Lung (tissue), 12 donors: ENCODE results near the gene MCEMP1. TPM values are rescaled to one million over a fixed set of nuclear protein-coding genes. Genes with fewer than 3 reads are reported as not detected.
A peak's percentile ranks its signal among the peaks of the same experiment; 100 is the strongest.

ENCODE experiments used
- ATAC-seq: fragments of 200-7000 bp; cut with Tn5 transposase; one replicate; pipeline ENCODE4 v1.9.1; 2020; ENCODE audit warnings: moderate number of reproducible peaks; ENCODE audit not compliant: insufficient read depth, low FRiP score
- DNase-seq, 3 donors: peaks; one replicate each; pipeline ENCODE4 v3.0.0-alpha.2; 2013 to 2017
- H3K27ac ChIP-seq, 2 donors: one replicate each; pipeline ENCODE4 v1.5.1; 2013; ENCODE audit warnings: mild to moderate bottlenecking in 2 of 2, moderate library complexity in 2 of 2, control low read depth in 1 of 2, inconsistent platforms in 1 of 2, low read depth in 1 of 2, low read length in 1 of 2
- H3K27me3 ChIP-seq, 3 donors: one replicate each; pipeline ENCODE4 v1.5.1; 2013; ENCODE audit warnings: low read length in 2 of 3; ENCODE audit not compliant: control insufficient read depth in 3 of 3, insufficient read depth in 3 of 3
- H3K36me3 ChIP-seq, 4 donors: one replicate each; pipeline ENCODE4 v1.5.1; 2013; ENCODE audit warnings: low read length in 4 of 4, mild to moderate bottlenecking in 1 of 4, moderate library complexity in 1 of 4; ENCODE audit not compliant: control insufficient read depth in 4 of 4, insufficient read depth in 4 of 4
- H3K4me1 ChIP-seq, 5 donors: one replicate each; pipeline ENCODE4 v1.5.1; 2013; ENCODE audit warnings: low read length in 5 of 5, mild to moderate bottlenecking in 2 of 5, moderate library complexity in 1 of 5; ENCODE audit not compliant: control insufficient read depth in 5 of 5, insufficient read depth in 5 of 5
- H3K4me3 ChIP-seq: one replicate; pipeline ENCODE4 v1.5.1; 2013; ENCODE audit warnings: mild to moderate bottlenecking, control low read depth, moderate library complexity
- H3K9ac ChIP-seq, 2 donors: one replicate each; pipeline ENCODE4 v1.5.1; 2013; ENCODE audit warnings: low read length in 2 of 2, control low read depth in 1 of 2; ENCODE audit not compliant: insufficient read depth in 1 of 2
- H3K9me3 ChIP-seq, 4 donors: one replicate each; pipeline ENCODE4 v1.5.1; 2013; ENCODE audit warnings: low read length in 3 of 4, mild to moderate bottlenecking in 1 of 4, moderate library complexity in 1 of 4; ENCODE audit not compliant: control insufficient read depth in 4 of 4, insufficient read depth in 3 of 4
- WGBS, 2 donors: extraction: QIAGEN DNeasy Blood & Tissue Kit; methylation state at CpG; one replicate each; pipeline ENCODE4 v1.1.7; 2013; 5-methylcytosine and 5-hydroxymethylcytosine counted together
- polyA plus RNA-seq, 2 donors: library from polyadenylated mRNA; stranded (reverse); fragments of 200-250 nt; gene quantifications; one replicate each; pipeline ENCODE4 v1.2.1, GENCODE V29; 2013
- total RNA-seq, 2 donors: library from RNA; depleted of rRNA in 1 of 2; stranded (reverse); fragments of >200 nt in 1 of 2; gene quantifications; one replicate each; pipeline ENCODE4 v1.2.1, GENCODE V29; 2014 to 2021
- TF ChIP-seq, protein P1 (sequence below): IDR thresholded peaks from 2 replicates; pipeline ENCODE4 v1.5.1; 2012; ENCODE audit warnings: mild to moderate bottlenecking; ENCODE audit errors: control extremely low read depth, extremely low read depth
- donor health status: control.
- donor health status: control.
- donor health status: Bipolar disorder and iron deficiency.
- donor health status: healthy.
- donor health status: DM: yes; HTN: yes; CAD: no.

The MCEMP1 gene
- total and polyA plus RNA-seq, 4 donors = 2.5 to 298 (median 50.1) TPM

DNA sequence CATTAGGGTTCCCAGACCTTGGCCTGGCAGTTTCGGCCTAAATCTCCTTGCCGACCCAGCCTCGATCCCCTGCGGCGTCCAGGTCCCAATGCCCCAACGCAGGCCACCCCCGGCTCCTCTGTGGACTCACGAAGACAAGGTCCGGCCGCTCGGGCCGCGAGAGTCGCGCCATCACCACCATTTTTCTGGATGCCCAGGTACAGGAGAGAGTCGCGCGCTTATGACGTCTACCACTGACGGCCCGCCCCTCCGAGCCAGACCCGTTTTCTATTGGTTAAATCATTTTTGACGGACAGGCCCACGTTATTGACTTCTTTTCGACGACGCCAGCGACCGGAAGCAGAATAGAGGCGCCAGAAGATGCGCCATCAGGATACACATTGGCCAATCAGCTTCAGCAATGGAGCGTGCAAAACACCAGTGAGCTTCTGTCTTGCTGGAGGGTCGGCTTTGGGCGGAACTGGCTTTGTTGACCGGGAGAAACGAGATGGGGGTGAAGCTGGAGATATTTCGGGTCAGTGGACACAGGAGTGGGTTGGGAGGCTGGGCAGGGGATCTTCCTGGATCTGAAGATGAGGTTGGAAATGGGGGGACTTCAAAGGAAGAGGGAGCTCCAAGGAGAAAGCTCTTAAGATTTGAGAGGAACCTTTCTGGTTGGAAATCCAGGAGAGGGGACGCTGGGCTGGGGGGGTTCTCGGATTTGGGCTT is 47.4 kb upstream of the MCEMP1 start, which contains the start of the genes PET100 and XAB2:
PET100 (plus strand) TSS at position 447 of the 708 bp plus-strand sequence; CDS start at position 488, 41 bp downstream.
XAB2 (minus strand) TSS at position 199 of the 708 bp plus-strand sequence; CDS start at position 181, 18 bp downstream.
- Histone ChIP-seq H3K4me3 (peak within 1 kb of the TSS; percentile 81), H3K36me3 (peaks cover 0 to 35% (median 12%) of the 10 kb centered on the region in 4 donors), H3K9ac (peak within 1 kb of the TSS; percentile 93 to 99), H3K4me1 (peaks cover 7 to 19% (median 12%) of the 10 kb centered on the region in 5 donors), H3K9me3 (no peaks in the 10 kb centered on the region), H3K27me3 (no peaks in the 10 kb centered on the region), H3K27ac (peak within 1 kb of the TSS; percentile 73 to 87)
- ATAC-seq (peak; percentile 98), DNase-seq (peak; percentile 99 to 100 (median 99))
- TF ChIP-seq, protein P1, sequence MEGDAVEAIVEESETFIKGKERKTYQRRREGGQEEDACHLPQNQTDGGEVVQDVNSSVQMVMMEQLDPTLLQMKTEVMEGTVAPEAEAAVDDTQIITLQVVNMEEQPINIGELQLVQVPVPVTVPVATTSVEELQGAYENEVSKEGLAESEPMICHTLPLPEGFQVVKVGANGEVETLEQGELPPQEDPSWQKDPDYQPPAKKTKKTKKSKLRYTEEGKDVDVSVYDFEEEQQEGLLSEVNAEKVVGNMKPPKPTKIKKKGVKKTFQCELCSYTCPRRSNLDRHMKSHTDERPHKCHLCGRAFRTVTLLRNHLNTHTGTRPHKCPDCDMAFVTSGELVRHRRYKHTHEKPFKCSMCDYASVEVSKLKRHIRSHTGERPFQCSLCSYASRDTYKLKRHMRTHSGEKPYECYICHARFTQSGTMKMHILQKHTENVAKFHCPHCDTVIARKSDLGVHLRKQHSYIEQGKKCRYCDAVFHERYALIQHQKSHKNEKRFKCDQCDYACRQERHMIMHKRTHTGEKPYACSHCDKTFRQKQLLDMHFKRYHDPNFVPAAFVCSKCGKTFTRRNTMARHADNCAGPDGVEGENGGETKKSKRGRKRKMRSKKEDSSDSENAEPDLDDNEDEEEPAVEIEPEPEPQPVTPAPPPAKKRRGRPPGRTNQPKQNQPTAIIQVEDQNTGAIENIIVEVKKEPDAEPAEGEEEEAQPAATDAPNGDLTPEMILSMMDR = no peak
- WGBS, 2 donors = 1% methylated on average over 40 of the region's 40 CpGs

DNA sequence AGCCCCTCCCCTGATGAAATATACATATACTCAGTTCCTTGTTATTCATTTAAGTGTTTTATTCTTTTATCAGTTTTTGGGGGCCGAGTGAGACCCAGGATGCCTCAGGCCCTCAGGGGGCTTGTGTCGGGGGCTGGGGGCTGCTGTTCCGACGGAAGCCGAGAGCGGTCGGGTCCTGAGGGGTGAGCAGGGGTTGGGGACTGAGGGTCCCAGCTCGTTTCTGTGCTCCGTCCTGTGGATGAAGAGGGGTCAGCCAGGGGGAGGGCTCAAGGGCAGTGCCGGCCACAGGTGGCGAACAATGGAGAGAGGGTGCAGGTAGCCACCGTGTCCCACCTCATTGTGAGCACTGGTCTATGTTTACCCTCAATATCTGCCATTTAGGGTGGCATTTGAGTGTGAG is 45.3 kb upstream of the MCEMP1 start:
- 94 to 98% methylated on average over 12 of the region's 12 CpGs for WGBS, 2 donors
- TF ChIP-seq, protein P1 = no peak

DNA sequence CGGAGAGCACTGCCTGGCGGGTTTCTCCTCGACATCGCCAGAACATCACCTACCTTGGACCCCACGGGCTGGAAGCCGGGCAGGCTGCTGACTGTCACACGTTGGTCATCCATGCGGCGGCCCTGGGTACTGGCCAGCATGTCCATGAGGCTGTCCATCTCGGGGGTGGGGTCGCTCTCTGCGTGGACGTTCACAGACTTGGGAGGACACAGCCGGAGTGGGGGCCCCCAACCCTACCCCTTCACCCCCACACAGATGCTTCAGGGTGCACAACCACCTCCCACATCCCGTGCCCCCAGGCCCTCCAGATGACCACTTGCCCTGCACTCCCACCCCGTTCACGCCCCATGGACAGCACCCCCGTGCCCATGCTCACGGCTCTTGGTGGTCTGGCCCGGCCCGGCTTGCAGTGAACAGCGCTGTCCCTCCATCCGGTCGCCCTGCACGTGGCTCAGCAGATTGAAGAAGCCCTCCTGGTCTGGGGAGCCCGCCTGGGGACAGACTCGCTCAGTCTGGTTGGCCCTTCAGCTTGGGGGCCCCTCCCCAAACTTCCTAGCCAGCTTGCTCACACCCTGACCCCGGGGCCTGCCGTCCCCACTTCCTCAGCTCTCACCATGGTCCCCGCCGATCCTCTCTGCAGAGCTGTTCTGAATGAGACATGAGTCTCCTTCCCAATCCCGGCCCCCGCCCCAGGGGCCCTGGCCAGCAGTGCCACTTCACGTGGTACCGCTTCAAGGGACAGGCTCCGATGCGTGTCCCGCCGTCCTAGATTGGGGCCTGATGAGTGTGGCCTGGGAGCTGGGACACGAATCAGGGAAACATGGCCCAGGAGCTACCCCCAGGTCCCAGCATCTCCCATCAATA is 44.3 kb upstream of the MCEMP1 start:
- TF ChIP-seq, protein P1 = no peak
- Histone ChIP-seq H3K9ac (no peak overlapping the region), H3K4me1 (peaks cover 7 to 22% (median 12%) of the 10 kb centered on the region in 5 donors), H3K27ac (no peak overlapping the region), H3K27me3 (peaks cover 0 to 3% (median 0%) of the 10 kb centered on the region in 3 donors), H3K36me3 (peaks cover 0 to 10% (median 2%) of the 10 kb centered on the region in 4 donors), H3K4me3 (no peak overlapping the region), H3K9me3 (no peaks in the 10 kb centered on the region)
- 93 to 95% methylated on average over 40 of the region's 40 CpGs for WGBS, 2 donors
- DNase-seq = no peak
- no peak for ATAC-seq

More for the DNA sequence above, 45.3 kb upstream of the MCEMP1 start:
- peaks cover 0 to 18% (median 7%) of the 10 kb centered on the region in 4 donors for H3K36me3 ChIP-seq
- no peak overlapping the region for H3K4me3 ChIP-seq
- ATAC-seq = no peak
- no peak overlapping the region for H3K9ac ChIP-seq
- peaks cover 0 to 3% (median 0%) of the 10 kb centered on the region in 3 donors for H3K27me3 ChIP-seq
- H3K9me3 ChIP-seq = no peaks in the 10 kb centered on the region
- peaks cover 7 to 21% (median 12%) of the 10 kb centered on the region in 5 donors for H3K4me1 ChIP-seq
- no peak overlapping the region for H3K27ac ChIP-seq
- DNase-seq = no peak
